Measurements from ENCODE around the gene GPR108.

GRCh38 chr19:6767081-6767356 is 29.6 kb upstream of the GPR108 start:
- TF ChIP-seq POLR2A (IDR thresholded peaks at IDR 0.05; ENCODE audit: low read length) (no peak), GATA1 (IDR thresholded peaks at IDR 0.05; ENCODE audit: low read depth, low read length) (no peak)

All from erythroblast (primary cell).